Upper lobe of left lung (tissue), 6 donors: ENCODE data around the gene TRAPPC10. TPM values are rescaled to one million over a fixed set of nuclear protein-coding genes. Genes with fewer than 3 reads are reported as not detected.

Experiments used
- ATAC-seq, 2 donors: fragments of 200-7000 bp; cut with Tn5 transposase; one replicate each; pipeline ENCODE4 v1.9.1; 2022; ENCODE audit warnings: mild to moderate bottlenecking in 2 of 2, moderate library complexity in 2 of 2; ENCODE audit not compliant: low FRiP score in 2 of 2
- DNase-seq, 2 donors: peaks; one replicate each; pipeline ENCODE4 v3.0.0-alpha.2; 2019 to 2020
- H3K27ac ChIP-seq, 4 donors: fragments of 200-600 bp; sonication (generic); one replicate each; pipeline ENCODE4 v1.5.1; 2016 to 2019
- H3K27me3 ChIP-seq, 4 donors: fragments of 200-600 bp; sonication (generic); one replicate each; pipeline ENCODE4 v1.5.1; 2017 to 2019
- H3K36me3 ChIP-seq, 4 donors: fragments of 200-600 bp; sonication (generic); one replicate each; pipeline ENCODE4 v1.5.1; 2016 to 2019
- H3K4me1 ChIP-seq, 4 donors: fragments of 200-600 bp; sonication (generic); one replicate each; pipeline ENCODE4 v1.5.1; 2018 to 2019
- H3K4me3 ChIP-seq, 4 donors: fragments of 200-600 bp; sonication (generic); one replicate each; pipeline ENCODE4 v1.5.1; 2017 to 2019; ENCODE audit warnings: mild to moderate bottlenecking in 2 of 4, moderate library complexity in 1 of 4
- H3K9me3 ChIP-seq, 4 donors: fragments of 200-600 bp; sonication (generic); one replicate each; pipeline ENCODE4 v1.5.1; 2018 to 2019
- EP300 ChIP-seq, 4 donors: sonication (generic); formaldehyde crosslinking; IDR thresholded peaks; one replicate each; pipeline ENCODE4 v1.5.1; 2017; ENCODE audit warnings: antibody characterized with exemption in 4 of 4, control low read depth in 2 of 4
- POLR2A ChIP-seq, 4 donors: fragments of 450-650 bp; IDR thresholded peaks; one replicate each; pipeline ENCODE4 v1.5.1; 2016 to 2017; ENCODE audit warnings: antibody characterized with exemption in 4 of 4, mild to moderate bottlenecking in 2 of 4
- POLR2AphosphoS5 ChIP-seq, 2 donors: sonication (generic); formaldehyde crosslinking; IDR thresholded peaks; one replicate each; pipeline ENCODE4 v1.5.1; 2017; ENCODE audit warnings: antibody characterized with exemption in 2 of 2
- WGBS, 2 donors: methylation state at CpG; one replicate each; pipeline ENCODE4 v1.1.5; 2017 to 2018; 5-methylcytosine and 5-hydroxymethylcytosine counted together
- total RNA-seq, 6 donors: library from RNA; depleted of rRNA in 4 of 6; stranded (reverse); fragments of >200 nt in 4 of 6; gene quantifications; one replicate each; pipeline versions ENCODE4 v1.1.0 to v1.2.1, GENCODE V29; 2016 to 2021
- TF ChIP-seq, protein P1 (sequence below), 6 experiments: fragments of 450-650 bp in 4 of 6; fragments of 200-600 bp in 2 of 6; sonication (generic) in 2 of 6; IDR thresholded peaks; one replicate each; pipeline ENCODE4 v1.5.1; 2016 to 2019; ENCODE audit warnings: antibody characterized with exemption in 6 of 6
- donor health status: DM: no; HTN: no; CAD: no; lungs with moderate emphysema.
- donor health status: DM: no; HTN: yes; CAD: no; lungs with severe emphysema.

TRAPPC10 gene
- total RNA-seq, 6 donors from 2014 or later, result 36.3 to 46.8 (median 43.4) TPM

DNA sequence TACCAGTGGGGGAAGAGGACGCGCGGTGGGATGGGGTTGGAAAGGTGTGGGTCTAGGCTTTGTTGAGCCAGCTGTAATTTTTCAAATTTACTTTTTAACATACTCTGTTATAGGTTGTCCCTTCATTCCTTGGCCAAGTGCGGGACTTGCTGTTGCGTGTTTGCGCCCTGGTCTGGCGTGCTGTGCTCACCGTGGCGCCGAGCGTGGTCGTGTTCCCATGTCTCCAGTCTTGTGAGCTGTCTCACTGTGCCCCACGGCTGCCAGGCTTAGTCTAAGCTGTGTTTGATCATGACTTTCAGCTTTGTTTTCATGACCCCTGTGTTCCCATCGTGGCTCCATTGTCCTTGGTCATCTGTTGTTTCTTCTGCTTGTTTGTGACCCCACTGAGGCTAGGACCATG lies 26.0 kb downstream of the TRAPPC10 start:
- WGBS, 2 donors, result 94 to 97% methylated on average over 14 of the region's 14 CpGs
- Histone ChIP-seq H3K27ac (no peak overlapping the region), H3K36me3 (peaks cover 10 to 77% (median 49%) of the 10 kb centered on the region in 4 donors), H3K4me3 (no peak overlapping the region), H3K4me1 (no peaks in the 10 kb centered on the region), H3K9me3 (no peaks in the 10 kb centered on the region), H3K27me3 (no peaks in the 10 kb centered on the region)
- no peak for TF ChIP-seq POLR2A (IDR thresholded peaks at IDR 0.05)
- TF ChIP-seq, protein P1, sequence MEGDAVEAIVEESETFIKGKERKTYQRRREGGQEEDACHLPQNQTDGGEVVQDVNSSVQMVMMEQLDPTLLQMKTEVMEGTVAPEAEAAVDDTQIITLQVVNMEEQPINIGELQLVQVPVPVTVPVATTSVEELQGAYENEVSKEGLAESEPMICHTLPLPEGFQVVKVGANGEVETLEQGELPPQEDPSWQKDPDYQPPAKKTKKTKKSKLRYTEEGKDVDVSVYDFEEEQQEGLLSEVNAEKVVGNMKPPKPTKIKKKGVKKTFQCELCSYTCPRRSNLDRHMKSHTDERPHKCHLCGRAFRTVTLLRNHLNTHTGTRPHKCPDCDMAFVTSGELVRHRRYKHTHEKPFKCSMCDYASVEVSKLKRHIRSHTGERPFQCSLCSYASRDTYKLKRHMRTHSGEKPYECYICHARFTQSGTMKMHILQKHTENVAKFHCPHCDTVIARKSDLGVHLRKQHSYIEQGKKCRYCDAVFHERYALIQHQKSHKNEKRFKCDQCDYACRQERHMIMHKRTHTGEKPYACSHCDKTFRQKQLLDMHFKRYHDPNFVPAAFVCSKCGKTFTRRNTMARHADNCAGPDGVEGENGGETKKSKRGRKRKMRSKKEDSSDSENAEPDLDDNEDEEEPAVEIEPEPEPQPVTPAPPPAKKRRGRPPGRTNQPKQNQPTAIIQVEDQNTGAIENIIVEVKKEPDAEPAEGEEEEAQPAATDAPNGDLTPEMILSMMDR (IDR thresholded peaks at IDR 0.05), result no peak
- no peak for TF ChIP-seq EP300 (IDR thresholded peaks at IDR 0.05)
- no peak for TF ChIP-seq POLR2AphosphoS5 (IDR thresholded peaks at IDR 0.05)
- peak in 1 of 2 donors; percentile 62 for DNase-seq
- ATAC-seq, result peak in 1 of 2 donors; percentile 43

DNA sequence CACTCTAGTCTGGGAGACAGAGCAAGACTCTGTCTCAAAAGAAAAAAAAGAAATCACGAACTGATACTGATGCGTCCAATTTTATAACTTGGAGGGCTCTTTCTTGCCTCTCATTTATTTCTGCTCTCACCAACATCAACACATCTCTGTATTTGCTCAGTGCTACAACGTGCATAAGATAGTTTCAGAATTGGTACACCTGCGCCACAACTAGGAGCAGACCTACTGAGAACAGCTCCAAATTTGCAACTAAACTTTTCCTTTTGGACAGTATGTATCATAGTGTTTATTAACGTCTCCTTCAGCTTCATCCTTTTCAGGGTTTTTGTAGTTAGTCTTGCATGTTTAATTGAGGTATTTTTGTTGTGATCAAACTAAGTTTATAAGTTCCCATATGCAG lies 27.7 kb downstream of the TRAPPC10 start:
- no peaks in the 10 kb centered on the region for H3K27me3 ChIP-seq
- H3K9me3 ChIP-seq, result no peaks in the 10 kb centered on the region
- ATAC-seq, result no peak
- no peak overlapping the region for H3K27ac ChIP-seq
- TF ChIP-seq EP300 (IDR thresholded peaks at IDR 0.05), result no peak
- no peak for TF ChIP-seq POLR2A (IDR thresholded peaks at IDR 0.05)
- TF ChIP-seq, protein P1 (IDR thresholded peaks at IDR 0.05), result no peak
- TF ChIP-seq POLR2AphosphoS5 (IDR thresholded peaks at IDR 0.05), result no peak
- no peak for DNase-seq
- WGBS, 2 donors, result 82 to 88% methylated on average over 5 of the region's 5 CpGs
- peaks cover 10 to 59% (median 36%) of the 10 kb centered on the region in 4 donors for H3K36me3 ChIP-seq
- H3K4me1 ChIP-seq, result no peaks in the 10 kb centered on the region
- H3K4me3 ChIP-seq, result no peak overlapping the region

DNA sequence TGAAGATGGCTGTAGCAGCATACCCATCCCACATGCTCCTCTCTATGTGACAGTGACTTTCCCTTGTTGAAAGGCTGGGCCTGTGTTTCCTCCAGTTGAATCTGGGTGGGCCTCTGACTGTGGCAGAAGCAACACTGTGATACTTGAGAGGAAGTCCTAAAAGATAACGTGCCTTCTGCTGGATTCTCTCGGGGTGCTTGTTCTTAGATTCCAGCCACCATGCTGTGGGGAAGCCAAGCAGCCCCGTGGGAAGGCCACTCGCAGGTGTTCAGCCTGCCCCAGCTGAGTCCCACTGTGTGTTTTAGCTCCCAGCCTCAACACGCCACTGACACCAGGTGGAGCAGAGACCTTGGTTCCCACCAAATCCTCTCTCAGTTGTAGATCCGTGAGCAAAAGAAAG lies 31.5 kb downstream of the TRAPPC10 start:
- TF ChIP-seq, protein P1 (IDR thresholded peaks at IDR 0.05), result no peak
- no peak for TF ChIP-seq POLR2AphosphoS5 (IDR thresholded peaks at IDR 0.05)
- no peak for TF ChIP-seq POLR2A (IDR thresholded peaks at IDR 0.05)
- TF ChIP-seq EP300 (IDR thresholded peaks at IDR 0.05), result no peak
- H3K4me3 ChIP-seq, result no peak overlapping the region
- DNase-seq, result no peak
- no peaks in the 10 kb centered on the region for H3K27me3 ChIP-seq
- H3K36me3 ChIP-seq, result peaks cover 5 to 32% (median 21%) of the 10 kb centered on the region in 4 donors
- no peaks in the 10 kb centered on the region for H3K9me3 ChIP-seq
- H3K4me1 ChIP-seq, result no peaks in the 10 kb centered on the region
- no peak overlapping the region for H3K27ac ChIP-seq
- 86 to 87% methylated on average over 4 to 6 of the region's 6 CpGs for WGBS, 2 donors
- no peak for ATAC-seq

DNA sequence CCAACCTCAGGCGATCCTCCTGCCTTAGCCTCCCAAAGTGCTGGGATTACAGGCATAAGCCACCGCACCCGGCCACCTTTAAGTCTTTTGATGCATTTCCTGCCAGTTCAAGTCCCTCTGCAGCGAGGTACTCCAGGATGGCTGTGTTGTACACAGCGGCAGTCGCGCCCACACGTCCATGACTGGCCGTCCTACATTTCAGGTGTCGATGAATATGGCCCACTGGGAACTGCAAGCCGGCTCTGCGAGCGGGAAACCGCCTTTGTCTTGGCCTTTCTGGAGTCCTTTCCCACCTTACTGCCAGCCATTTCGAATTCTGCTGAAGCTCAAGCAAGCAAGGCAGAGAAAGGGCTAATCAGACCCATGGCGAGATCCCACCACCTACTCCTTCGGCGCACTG lies 34.6 kb downstream of the TRAPPC10 start:
- Histone ChIP-seq H3K4me3 (no peak overlapping the region), H3K9me3 (no peaks in the 10 kb centered on the region), H3K27me3 (no peaks in the 10 kb centered on the region), H3K4me1 (peaks cover 14 to 27% (median 20%) of the 10 kb centered on the region in 4 donors), H3K36me3 (peaks cover 5 to 11% (median 10%) of the 10 kb centered on the region in 4 donors), H3K27ac (no peak overlapping the region)
- TF ChIP-seq POLR2AphosphoS5 (IDR thresholded peaks at IDR 0.05), result no peak
- TF ChIP-seq EP300 (IDR thresholded peaks at IDR 0.05), result no peak
- TF ChIP-seq, protein P1 (IDR thresholded peaks at IDR 0.05), result no peak
- TF ChIP-seq POLR2A (IDR thresholded peaks at IDR 0.05), result no peak
- peak in 1 of 2 donors; percentile 27 for ATAC-seq
- 94 to 99% methylated on average over 18 of the region's 18 CpGs for WGBS, 2 donors
- no peak for DNase-seq

DNA sequence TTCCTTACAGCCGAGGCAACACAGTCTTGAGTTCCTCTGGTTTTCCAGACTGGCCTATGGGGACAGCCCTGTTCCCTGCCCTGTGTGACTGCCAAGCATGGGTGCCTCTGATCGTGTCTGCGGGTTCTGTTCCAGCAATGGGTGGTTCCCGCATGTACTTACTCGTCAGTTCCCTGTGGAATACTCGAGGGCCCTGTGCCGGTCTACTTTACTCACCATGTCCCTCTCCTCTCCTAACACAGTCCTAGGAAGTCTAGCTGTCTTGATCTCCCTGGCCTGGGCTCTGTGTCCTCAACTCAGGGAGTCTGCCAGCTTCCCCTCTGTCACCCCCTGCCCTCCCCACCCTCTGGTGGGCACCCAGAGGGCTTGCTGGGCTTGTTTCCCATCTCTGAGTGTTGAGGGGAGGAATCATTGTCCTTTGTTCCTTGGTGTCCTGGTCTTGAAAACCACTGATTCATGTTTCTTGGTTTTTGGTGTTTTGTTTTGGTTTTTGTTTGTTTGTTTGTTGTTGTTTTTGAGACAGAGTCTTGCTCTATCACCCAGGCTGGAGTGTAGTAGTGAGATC lies 36.0 kb downstream of the TRAPPC10 start:
- Histone ChIP-seq H3K36me3 (peaks cover 5 to 15% (median 10%) of the 10 kb centered on the region in 4 donors), H3K27me3 (no peaks in the 10 kb centered on the region), H3K27ac (no peak overlapping the region), H3K4me1 (peaks cover 25 to 40% (median 34%) of the 10 kb centered on the region in 4 donors), H3K9me3 (no peaks in the 10 kb centered on the region), H3K4me3 (no peak overlapping the region)
- DNase-seq (no peak), ATAC-seq (no peak)
- no peak for TF ChIP-seq POLR2A (IDR thresholded peaks at IDR 0.05)
- TF ChIP-seq, protein P1 (IDR thresholded peaks at IDR 0.05), result no peak
- no peak for TF ChIP-seq POLR2AphosphoS5 (IDR thresholded peaks at IDR 0.05)
- TF ChIP-seq EP300 (IDR thresholded peaks at IDR 0.05), result no peak
- WGBS, 2 donors, result 93% methylated on average over 7 of the region's 7 CpGs
